ENCODE data around the gene CGNL1. TPM values are rescaled to one million over a fixed set of nuclear protein-coding genes. Genes with fewer than 3 reads are reported as not detected.

CGNL1 gene
- total RNA-seq, 4 donors from 2014 or later = 4.7 to 13.7 (median 7.3) TPM

- no peak for ATAC-seq (ENCODE audit: low FRiP score)
- DNase-seq (ENCODE audit: low spot score) = no peak
- TF ChIP-seq CTCF (IDR thresholded peaks at IDR 0.05) = no peak
Observed at GRCh38 chr15:57352535-57353316, 23.6 kb upstream of the CGNL1 start.

DNA sequence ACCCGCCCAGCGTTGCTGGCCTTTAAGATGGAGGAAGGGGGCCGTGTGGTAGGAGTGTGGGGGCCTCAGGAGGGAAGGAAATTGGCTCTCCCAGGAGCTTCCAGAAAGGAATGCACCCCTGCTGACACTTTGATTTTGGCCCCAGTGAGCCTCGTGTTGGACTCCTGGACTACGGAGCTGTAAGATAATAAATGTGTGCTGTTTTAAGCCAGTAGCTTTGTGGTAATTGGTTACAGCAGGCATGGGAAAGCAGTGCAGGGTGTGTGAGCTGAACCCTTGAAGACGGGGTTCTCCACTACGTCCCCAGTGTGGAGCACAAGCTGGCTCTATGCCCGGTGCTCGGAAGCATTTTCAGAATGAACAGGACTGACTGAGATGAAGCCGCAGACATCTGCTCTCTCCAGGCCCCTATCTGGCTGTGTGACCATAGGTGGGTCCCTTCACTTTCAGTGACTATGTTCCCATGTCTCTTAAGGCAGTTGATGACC is 22.9 kb upstream of the CGNL1 start:
- ATAC-seq (ENCODE audit: low FRiP score) = no peak
- no peak for TF ChIP-seq CTCF (IDR thresholded peaks at IDR 0.05)
- DNase-seq (ENCODE audit: low spot score) = no peak

DNA sequence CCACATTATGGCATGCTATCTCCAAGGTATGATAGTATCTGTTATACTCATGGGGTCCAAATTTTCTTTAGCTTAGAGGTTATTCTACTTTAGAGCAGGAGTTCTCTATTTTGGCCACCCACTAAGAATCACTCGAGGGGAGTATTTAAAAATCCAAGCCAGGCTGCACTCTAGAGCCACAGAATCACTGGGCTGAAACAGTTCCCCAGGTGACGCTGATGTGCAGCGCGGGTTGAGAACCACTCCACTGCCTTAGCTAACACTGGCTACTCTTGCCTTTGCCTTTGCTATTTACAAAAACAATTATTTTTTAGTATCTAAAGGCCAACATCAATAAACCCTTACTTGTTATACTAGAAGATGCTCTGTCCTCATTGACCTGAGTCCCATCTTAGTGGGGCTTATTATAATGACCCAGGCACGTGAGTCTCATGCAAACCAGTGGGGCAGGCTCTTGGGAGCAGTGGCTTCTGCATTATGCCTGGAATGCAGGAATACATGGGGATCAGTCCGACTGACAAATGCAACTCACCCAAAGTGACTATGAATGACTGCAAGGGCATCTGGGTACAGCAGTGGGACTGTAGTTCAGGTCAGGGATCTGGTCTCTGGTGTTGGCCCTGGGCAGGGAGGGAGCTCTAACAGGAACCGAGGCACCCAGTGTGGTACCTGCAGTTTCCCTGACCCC is 21.7 kb upstream of the CGNL1 start:
- DNase-seq (ENCODE audit: low spot score) = no peak
- no peak for ATAC-seq (ENCODE audit: low FRiP score)
- no peak for TF ChIP-seq CTCF (IDR thresholded peaks at IDR 0.05)

DNA sequence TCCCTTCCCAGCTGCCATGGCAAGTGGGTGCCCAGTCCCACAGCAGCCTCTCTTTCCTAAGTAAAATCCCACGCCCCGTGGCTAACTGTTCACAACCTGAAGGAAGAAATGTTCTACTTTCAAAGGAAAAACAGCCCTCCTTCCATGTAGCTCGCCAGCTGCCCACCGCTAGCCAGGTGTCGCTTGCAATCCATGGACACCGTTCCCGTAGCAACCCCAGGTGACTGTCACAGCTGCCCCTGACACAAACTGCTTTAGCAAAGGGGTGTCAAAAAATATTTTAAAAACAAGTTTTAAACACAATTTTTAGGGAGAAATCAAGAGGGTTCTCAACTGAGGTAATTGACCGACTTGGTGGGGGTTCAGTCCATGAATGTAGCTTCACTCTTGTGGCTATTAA is 21.0 kb upstream of the CGNL1 start:
- TF ChIP-seq CTCF (IDR thresholded peaks at IDR 0.05) = no peak
- no peak for DNase-seq (ENCODE audit: low spot score)
- ATAC-seq (ENCODE audit: low FRiP score) = no peak

DNA sequence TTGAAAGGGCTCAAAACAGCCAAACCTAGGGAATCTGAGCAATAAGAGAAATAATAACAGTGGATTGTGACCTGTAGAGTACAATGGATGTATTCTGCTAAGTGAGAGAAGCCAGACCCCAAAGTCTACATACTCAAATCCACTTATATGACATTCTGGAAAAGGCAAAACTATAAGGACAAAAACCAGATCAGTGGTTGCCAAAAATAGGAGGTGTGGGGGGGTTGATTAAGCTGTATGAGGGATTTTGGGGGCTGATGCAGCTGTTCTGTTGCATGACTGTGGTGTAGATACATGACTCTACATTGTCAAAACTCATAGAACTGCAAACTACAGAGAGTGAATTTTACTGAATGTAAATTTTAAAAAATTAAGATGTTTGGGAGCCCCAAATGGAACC is 20.1 kb upstream of the CGNL1 start:
- DNase-seq (ENCODE audit: low spot score) (no peak), ATAC-seq (ENCODE audit: low FRiP score) (no peak)
- TF ChIP-seq CTCF (IDR thresholded peaks at IDR 0.05) = no peak

DNA sequence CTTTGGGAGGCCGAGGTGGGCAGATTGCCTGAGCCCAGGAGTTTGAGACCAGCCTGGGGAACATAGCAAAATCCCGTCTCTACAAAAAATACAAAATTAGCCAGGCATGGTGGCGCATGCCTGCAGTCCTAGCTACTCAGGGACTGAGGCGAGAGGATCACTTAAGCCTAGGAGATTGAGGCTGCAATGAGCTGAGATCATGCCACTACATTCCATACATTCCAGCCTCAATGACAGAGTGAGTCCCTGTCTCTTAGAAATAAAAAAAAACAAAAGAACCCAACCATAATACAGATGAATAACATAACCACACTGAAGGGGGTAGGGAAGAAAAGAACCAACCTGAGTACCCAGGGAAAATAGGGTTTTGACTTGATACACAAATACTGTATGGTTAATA is 19.7 kb upstream of the CGNL1 start:
- ATAC-seq (ENCODE audit: low FRiP score) = no peak
- DNase-seq (ENCODE audit: low spot score) = no peak

More for the DNA sequence above, 19.7 kb upstream of the CGNL1 start:
- TF ChIP-seq CTCF (IDR thresholded peaks at IDR 0.05) = no peak
